Measurements from ENCODE around the gene PAIP2B. TPM values are rescaled to one million over a fixed set of nuclear protein-coding genes. Genes with fewer than 3 reads are reported as not detected.

PAIP2B gene
- total RNA-seq, 1 experiment from 2014 or later, result 1.1 TPM

- BruUV-seq (replicated peaks), result no TSS peak
- TF ChIP-seq, protein P1, sequence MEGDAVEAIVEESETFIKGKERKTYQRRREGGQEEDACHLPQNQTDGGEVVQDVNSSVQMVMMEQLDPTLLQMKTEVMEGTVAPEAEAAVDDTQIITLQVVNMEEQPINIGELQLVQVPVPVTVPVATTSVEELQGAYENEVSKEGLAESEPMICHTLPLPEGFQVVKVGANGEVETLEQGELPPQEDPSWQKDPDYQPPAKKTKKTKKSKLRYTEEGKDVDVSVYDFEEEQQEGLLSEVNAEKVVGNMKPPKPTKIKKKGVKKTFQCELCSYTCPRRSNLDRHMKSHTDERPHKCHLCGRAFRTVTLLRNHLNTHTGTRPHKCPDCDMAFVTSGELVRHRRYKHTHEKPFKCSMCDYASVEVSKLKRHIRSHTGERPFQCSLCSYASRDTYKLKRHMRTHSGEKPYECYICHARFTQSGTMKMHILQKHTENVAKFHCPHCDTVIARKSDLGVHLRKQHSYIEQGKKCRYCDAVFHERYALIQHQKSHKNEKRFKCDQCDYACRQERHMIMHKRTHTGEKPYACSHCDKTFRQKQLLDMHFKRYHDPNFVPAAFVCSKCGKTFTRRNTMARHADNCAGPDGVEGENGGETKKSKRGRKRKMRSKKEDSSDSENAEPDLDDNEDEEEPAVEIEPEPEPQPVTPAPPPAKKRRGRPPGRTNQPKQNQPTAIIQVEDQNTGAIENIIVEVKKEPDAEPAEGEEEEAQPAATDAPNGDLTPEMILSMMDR (conservative IDR thresholded peaks at IDR 0.05; ENCODE audit: low read depth, low read length), result no peak
- no peak for TF ChIP-seq EZH2 (IDR thresholded peaks at IDR 0.05; ENCODE audit: borderline replicate concordance, low read depth, low read length, poor library complexity, severe bottlenecking)
- no peak for DNase-seq (ENCODE audit: low spot score)
- ChIA-PET CTCF (no interaction called here), POLR2A (ENCODE audit: low non-redundant PET) (no interaction called here)
- Histone ChIP-seq H3K36me3 (ENCODE audit: insufficient read depth, low read length, poor library complexity, severe bottlenecking) (no peaks in the 10 kb centered on the region), H3K27me3 (replicated peaks; ENCODE audit: insufficient read depth, low read depth, low read length, poor library complexity) (peaks cover 27% of the 10 kb centered on the region), H3K27ac (ENCODE audit: low read depth, low read length, poor library complexity, severe bottlenecking) (no peak overlapping the region), H3K4me1 (ENCODE audit: insufficient read depth, low read length, poor library complexity, severe bottlenecking) (no peaks in the 10 kb centered on the region), H3K4me3 (ENCODE audit: low read depth, low read length, poor library complexity, severe bottlenecking) (no peak overlapping the region), H3K9me3 (ENCODE audit: low read depth, low read length, poor library complexity, severe bottlenecking) (no peaks in the 10 kb centered on the region)
- intact Hi-C loops (cut with micrococcal nuclease; ENCODE audit: unreplicated experiment), result no loop called here
Measured at GRCh38 chr2:71252862-71253261, 26.0 kb upstream of the PAIP2B start.

- no TSS peak for BruUV-seq (replicated peaks)
- H3K4me3 ChIP-seq (ENCODE audit: low read depth, low read length, poor library complexity, severe bottlenecking), result no peak overlapping the region
- intact Hi-C loops (cut with micrococcal nuclease; ENCODE audit: unreplicated experiment), result no loop called here
- ChIA-PET CTCF (no interaction called here), POLR2A (ENCODE audit: low non-redundant PET) (no interaction called here)
- no peaks in the 10 kb centered on the region for H3K9me3 ChIP-seq (ENCODE audit: low read depth, low read length, poor library complexity, severe bottlenecking)
- H3K4me1 ChIP-seq (ENCODE audit: insufficient read depth, low read length, poor library complexity, severe bottlenecking), result no peaks in the 10 kb centered on the region
- no peak for DNase-seq (ENCODE audit: low spot score)
- H3K36me3 ChIP-seq (ENCODE audit: insufficient read depth, low read length, poor library complexity, severe bottlenecking), result no peaks in the 10 kb centered on the region
- no peak overlapping the region for H3K27ac ChIP-seq (ENCODE audit: low read depth, low read length, poor library complexity, severe bottlenecking)
- peaks cover 8% of the 10 kb centered on the region for H3K27me3 ChIP-seq (replicated peaks; ENCODE audit: insufficient read depth, low read depth, low read length, poor library complexity)
- TF ChIP-seq, protein P1 (conservative IDR thresholded peaks at IDR 0.05; ENCODE audit: low read depth, low read length), result no peak
- TF ChIP-seq EZH2 (IDR thresholded peaks at IDR 0.05; ENCODE audit: borderline replicate concordance, low read depth, low read length, poor library complexity, severe bottlenecking), result no peak
Measured at GRCh38 chr2:71250935-71251334, 24.0 kb upstream of the PAIP2B start.

DNA sequence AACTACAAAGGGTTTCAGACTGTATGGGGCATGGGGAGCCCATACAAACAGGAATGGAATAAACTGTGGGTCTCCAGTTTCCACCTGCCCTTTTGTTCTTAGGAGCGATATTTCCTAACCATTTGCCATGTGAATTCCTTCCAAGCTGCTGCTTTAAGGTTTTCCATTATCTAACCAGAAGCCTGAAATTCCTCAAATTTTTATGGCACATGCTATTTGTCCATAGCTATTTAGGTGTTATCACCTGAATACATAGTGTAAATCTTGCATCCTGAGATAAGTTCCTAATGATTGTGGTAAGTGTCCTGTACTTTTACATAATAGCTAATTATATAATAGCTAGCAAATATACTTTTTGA is 17.4 kb upstream of the PAIP2B start:
- Histone ChIP-seq H3K27ac (ENCODE audit: low read depth, low read length, poor library complexity, severe bottlenecking) (no peak overlapping the region), H3K36me3 (ENCODE audit: insufficient read depth, low read length, poor library complexity, severe bottlenecking) (no peaks in the 10 kb centered on the region), H3K27me3 (replicated peaks; ENCODE audit: insufficient read depth, low read depth, low read length, poor library complexity) (peaks cover 29% of the 10 kb centered on the region), H3K4me3 (ENCODE audit: low read depth, low read length, poor library complexity, severe bottlenecking) (no peak overlapping the region), H3K9me3 (ENCODE audit: low read depth, low read length, poor library complexity, severe bottlenecking) (no peaks in the 10 kb centered on the region), H3K4me1 (ENCODE audit: insufficient read depth, low read length, poor library complexity, severe bottlenecking) (no peaks in the 10 kb centered on the region)
- POLR2A ChIA-PET (ENCODE audit: low non-redundant PET), result interaction anchor here (0.6 kb wide), 1 partner anchor 17 kb away, joined by 14 read pairs; the partner anchor contains the start of gene PAIP2B
- no TSS peak for BruUV-seq (replicated peaks)
- CTCF ChIA-PET, result no interaction called here
- intact Hi-C loops (cut with micrococcal nuclease; ENCODE audit: unreplicated experiment), result no loop called here
- TF ChIP-seq, protein P1 (conservative IDR thresholded peaks at IDR 0.05; ENCODE audit: low read depth, low read length), result no peak
- TF ChIP-seq EZH2 (IDR thresholded peaks at IDR 0.05; ENCODE audit: borderline replicate concordance, low read depth, low read length, poor library complexity, severe bottlenecking), result no peak
- no peak for DNase-seq (ENCODE audit: low spot score)
